ENCODE measurements around the gene HOXA10.

HOXA10 gene

DNA sequence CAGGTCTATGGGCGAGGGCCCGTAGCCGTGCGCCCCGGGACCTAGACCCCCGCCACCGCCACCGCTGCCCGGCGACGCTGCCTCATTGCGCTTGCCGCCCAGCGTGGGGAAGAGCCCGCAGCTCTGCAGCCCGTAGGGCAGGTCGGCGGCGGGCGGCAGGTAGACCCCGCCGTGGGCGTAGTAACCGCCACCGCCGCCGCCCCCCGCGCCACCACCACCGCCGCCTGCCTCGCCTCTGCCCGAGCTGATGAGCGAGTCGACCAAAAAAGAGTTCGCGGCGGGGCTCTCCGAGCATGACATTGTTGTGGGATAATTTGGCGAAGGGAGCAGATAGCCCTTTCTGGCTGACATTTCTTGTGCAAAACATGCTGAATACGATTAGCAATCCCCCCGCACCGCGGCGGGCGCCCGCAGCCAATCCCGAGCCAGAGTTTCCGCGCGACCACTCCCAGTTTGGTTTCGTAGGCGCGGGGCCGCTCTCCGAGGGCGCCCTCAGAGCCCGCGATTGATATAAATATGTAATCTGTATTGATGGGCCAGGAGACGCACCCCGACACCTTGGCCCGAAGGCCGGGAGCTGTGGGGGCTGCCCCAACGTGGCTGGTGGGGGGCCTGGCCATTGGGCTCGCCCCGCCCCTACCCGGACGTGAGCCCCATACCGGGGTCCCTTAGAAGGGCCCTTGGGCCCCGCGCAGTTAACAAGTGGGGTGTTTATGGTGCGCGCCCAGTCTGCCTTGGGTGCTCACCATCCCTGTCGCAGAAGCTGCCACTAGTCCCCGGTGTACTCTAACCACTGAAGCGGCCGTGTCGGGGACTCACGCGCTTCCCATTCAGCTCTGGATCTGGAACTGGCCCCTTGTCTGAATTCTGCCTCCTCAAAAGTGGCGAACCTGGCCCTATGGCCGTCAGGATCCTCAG is at the start of gene HOXA10:
Gene HOXA10 (minus strand): TSS at position 365 of the 918 bp plus-strand sequence. CDS start 14 bp downstream, at position 351.
- DNase-seq (ENCODE audit: low read depth in 2 of 2): peak in 1 of 2 experiments; percentile 62

DNA sequence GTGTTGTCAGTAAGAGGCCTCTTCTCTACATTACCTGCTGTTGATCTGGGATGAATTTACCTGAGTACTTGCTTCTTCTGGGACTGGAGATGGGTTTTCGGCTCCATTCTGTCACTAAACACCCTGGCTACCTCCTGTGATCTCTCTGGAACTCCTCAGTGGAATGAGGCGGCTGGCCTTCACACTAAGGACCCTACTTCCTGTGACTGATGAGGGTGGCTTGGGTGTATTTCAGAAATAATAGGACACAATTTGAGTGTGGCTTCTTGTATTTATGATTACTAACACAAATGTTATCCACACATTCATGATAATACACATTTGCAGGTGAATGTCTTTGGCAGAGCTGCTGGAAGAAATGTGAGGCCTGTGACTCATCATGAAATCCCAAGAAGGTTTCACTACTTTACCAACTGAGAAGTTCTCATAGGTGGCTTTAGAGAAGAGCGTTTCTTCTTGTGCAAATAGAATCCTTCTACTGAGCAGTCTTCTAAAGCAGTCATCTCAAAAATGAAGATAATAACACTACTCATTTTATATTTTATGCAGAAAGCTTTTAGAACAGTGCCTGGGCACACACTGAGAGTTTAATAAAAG is 47.2 kb upstream of the HOXA10 start:
- DNase-seq (ENCODE audit: low read depth in 2 of 2): no peak

- no peak for DNase-seq (ENCODE audit: low read depth in 2 of 2)
Measured at GRCh38 chr7:27220440-27220955, 46.4 kb upstream of the HOXA10 start.

DNA sequence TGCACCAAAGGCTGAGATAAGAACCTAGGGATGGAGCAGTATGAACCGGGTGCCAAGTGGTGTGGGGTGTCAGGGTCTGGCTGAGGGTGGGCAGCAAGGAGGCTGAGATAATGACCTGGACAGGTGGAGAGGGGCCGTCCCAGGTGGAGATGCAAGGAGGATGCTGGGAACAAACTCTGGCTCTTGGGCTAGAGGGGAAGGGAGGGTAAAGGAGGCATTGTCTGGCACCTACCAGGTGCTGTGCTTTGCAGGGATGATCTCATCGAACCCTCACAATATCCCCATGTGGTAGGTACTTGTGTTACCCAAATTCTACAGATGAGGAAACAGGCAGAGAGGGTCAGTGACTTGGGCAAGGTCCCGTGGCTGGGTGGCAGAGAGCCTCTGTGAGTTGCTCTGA is 45.7 kb upstream of the HOXA10 start:
- no peak for DNase-seq (ENCODE audit: low read depth in 2 of 2)

DNA sequence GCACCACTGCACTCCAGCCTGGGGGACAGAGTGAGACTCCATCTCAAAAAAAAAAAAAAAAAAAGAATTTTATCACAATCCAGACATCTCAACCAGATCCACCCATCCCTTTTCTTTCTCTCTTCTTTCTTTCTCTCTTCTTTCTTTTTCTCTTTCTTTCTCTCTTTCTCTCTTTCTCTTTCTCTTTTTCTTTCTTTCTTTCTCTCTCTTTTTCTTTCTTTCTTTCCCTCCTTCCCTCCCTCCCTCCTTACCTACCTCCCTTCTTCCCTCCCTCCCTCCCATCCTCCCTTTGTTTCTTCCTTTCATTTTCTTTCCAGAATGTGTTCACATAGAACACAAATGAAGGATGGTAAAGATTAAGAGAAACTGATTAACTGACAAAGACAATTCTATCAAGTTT is 43.8 kb upstream of the HOXA10 start:
- no peak for DNase-seq (ENCODE audit: low read depth in 2 of 2)

GRCh38 chr7:27215356-27215755 is 41.2 kb upstream of the HOXA10 start:
- DNase-seq (ENCODE audit: low read depth in 2 of 2): no peak

- DNase-seq (ENCODE audit: low read depth in 2 of 2): no peak
Measured at GRCh38 chr7:27214239-27214950, 40.3 kb upstream of the HOXA10 start.

- DNase-seq (ENCODE audit: low read depth in 2 of 2): no peak
Measured at GRCh38 chr7:27213433-27214238, 39.5 kb upstream of the HOXA10 start.

DNA sequence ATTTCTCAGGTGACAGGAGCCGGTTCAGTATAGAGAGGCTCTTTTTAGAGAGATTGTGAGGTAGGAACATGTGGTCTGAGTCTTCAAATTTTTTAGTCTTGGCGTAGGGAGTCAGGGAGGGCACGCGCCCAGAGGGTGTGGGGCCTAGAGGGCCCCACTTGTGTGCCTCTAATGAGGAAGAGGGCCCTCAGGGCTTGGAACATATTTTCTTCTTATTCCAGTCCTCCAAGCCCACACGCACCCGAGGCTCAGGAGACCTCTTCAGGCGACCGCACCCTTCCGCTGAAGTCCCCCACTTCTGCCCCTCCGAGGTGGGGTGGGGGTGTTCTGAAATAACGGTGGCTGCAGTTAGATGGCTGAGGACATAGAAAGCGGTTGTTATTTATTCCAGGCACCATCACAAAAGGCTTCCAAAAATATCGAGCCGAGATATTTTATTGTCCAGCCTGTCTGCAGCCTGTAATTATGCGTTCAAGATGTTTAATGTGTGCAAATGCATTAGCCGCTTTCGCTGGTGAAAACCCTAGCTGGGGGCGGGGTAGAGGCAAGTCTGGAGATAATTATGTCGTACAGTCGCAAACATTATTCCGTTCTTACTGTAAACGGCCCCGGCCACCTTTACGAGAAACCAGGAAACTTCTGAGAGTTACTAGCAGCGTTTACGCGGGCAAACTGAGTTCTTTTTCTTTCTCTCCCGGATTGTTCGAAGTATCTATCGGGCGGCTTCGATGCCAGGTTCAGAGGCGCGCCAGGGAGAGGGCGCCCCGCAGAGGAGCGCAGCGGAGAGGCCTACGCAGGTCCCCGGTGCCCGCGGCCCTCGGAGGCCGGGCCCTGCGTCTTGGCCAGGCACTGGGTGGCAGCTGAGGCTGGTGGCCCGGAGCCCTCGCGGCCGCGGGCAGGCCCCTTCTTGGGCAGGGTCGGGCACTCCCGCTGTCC is 38.6 kb upstream of the HOXA10 start:
- DNase-seq (ENCODE audit: low read depth in 2 of 2): no peak

DNA sequence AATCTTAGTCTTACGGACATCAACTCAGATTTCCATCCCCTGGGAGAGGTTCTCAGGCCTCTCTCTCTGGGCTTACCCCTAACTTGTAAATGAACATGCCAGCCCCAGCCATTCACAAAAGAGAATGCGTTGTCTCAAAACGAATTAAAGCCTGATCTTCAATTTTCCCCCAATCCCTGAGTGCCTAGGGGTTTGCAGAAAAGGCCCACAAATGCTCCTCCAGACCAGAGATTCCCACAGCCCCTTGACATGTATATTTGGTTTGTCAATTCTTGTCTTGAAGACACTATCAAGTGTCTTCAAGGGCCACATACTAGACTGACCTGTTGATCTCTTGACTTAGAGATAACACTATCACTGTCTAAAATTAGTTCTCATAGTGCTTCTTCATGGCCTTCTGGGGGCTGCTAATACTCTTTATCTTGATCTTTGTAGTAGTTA is 37.7 kb upstream of the HOXA10 start:
- DNase-seq (ENCODE audit: low read depth in 2 of 2): no peak

GRCh38 chr7:27211084-27211446 is 36.9 kb upstream of the HOXA10 start:
- DNase-seq (ENCODE audit: low read depth in 2 of 2): no peak

- no peak for DNase-seq (ENCODE audit: low read depth in 2 of 2)
Measured at GRCh38 chr7:27210441-27211083, 36.4 kb upstream of the HOXA10 start.

DNA sequence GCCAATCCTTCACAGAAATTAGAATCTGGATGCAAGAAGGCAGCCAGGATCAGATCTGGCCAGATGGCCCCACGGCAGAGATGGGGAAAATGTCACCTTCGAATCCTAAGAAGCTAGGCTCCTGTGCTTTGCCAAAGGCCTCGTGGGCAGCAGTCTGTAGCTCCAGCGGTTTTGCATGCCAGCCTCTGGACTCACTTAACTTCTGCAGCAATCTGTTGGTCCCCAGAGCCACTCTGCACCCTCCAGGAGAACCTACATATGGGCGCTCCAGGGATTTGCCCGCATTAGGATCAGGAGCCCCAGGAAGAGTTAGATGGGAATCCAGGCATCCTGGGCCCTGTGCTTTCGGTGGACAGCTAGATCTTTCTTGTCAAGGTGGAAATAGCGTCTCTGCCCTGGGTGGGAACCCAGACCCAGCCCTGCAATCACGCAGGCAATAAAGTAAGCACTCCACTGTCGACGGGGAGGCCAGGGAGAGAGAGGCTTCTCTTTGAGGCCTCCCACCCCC is 35.9 kb upstream of the HOXA10 start:
- no peak for DNase-seq (ENCODE audit: low read depth in 2 of 2)

DNA sequence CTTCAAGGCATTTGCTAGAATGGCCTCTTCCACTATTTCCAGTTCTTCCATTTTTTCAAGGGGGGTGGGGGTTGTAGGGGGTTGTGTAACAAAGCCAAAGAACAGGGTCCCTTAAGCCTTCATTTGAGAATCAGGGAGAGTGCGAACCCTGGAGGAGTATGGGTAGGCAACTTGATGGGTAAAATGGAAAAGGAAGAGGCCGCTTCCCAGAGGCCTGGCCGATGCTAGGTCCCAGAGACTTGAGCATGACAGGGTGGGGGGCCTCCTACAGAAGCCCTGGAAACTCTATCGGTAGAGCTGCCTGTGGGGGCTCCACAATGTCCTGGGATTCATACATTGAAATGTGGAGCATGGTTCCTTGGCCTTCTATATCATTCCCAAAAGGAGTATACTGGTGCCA is 34.9 kb upstream of the HOXA10 start:
- no peak for DNase-seq (ENCODE audit: low read depth in 2 of 2)

GRCh38 chr7:27207348-27207985 is 33.3 kb upstream of the HOXA10 start:
- no peak for DNase-seq (ENCODE audit: low read depth in 2 of 2)

DNA sequence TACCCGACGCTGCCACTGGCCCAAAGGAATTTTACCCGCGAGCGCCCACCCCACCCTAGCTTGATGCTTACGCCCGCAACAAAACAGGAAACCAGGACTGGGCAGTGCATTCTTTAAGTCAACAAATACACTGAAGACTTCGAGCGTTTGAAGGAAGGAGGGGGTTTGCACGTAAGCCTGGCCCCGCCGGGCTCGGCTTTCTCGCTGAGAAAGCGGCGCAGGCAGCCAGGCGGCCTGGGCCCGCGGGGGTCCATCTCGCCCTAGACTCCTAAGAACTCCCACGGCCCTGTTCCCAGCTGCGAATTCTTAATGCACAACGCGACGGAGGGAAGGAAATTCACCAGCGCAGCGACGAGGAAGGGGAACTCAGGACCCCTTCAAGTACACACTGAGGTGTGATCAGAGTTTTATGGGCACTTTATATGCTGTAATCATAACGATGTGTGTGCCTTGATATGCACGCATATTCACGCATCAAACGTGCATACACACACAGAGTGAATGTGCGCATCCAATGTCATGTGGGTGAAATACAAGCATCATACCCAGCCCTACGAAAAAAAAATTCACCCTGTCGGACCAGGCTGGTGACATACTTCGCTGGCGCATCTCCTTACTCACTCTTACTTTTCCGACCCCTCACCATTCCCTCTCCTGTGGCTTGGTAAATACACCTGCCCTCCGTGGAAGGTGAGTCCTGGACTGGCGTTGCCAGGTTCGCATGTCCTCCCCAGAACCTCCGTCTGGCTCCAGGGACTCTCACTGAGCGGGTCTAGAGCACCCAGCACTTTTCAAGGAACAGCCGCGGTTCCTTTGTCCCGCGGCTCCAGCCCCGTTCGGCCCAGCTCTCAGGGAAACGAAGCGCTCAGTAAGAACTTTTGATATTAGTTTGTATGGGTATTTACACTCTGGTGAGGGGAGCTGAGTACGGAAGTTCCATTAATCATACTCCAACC is 31.5 kb upstream of the HOXA10 start:
- DNase-seq (ENCODE audit: low read depth in 2 of 2): no peak

DNA sequence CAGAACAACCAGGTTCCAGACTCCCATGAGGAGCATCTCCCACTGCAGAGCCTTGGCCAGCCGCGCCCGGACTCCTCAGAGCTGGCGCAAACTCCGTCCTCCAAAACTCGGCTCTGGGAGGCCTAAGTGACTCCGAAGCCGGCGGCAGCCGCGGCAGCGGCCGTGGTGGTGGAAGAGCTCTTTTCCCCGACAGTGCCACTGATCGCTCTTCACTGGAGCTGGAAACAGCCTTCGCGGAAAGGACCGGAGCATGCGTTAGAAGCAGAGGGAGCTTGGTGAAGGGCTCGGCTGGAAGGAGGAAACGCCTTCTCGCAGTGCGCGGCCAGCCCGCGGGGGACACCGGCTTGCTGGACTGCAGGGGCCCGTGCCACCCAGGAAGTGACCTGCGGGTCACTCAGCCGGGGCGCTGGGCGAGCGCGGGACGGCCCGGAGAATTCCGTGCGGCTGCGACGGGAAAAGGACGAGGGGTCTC is 30.8 kb upstream of the HOXA10 start:
- DNase-seq (ENCODE audit: low read depth in 2 of 2): no peak
